Muscle layer of duodenum (tissue), 2 donors: Measurements from ENCODE around the gene TAF1D.
A peak's percentile ranks its signal among the peaks of the same experiment; 100 is the strongest.
"Not testable (repeated sequence)": the region's sequence is repeated elsewhere in the genome, so short reads cannot be mapped to it uniquely, and the experiment has no call there.

Source experiments
- H3K27ac ChIP-seq: one replicate; pipeline ENCODE4 v1.7.0; 2013; ENCODE audit warnings: mild to moderate bottlenecking, low read length
- H3K27me3 ChIP-seq: one replicate; pipeline ENCODE4 v1.7.0; 2013; ENCODE audit warnings: low read depth, mild to moderate bottlenecking, control low read depth, low read length
- H3K36me3 ChIP-seq, 2 donors: one replicate each; pipeline ENCODE4 v1.7.0; 2013; ENCODE audit warnings: low read length in 2 of 2, control low read depth in 1 of 2, mild to moderate bottlenecking in 1 of 2; ENCODE audit not compliant: insufficient read depth in 2 of 2, control insufficient read depth in 1 of 2
- H3K4me1 ChIP-seq, 2 donors: one replicate each; pipeline ENCODE4 v1.7.0; 2013; ENCODE audit warnings: low read length in 2 of 2, mild to moderate bottlenecking in 2 of 2, control low read depth in 1 of 2, moderate library complexity in 1 of 2; ENCODE audit not compliant: insufficient read depth in 2 of 2, control insufficient read depth in 1 of 2
- H3K4me3 ChIP-seq, 2 donors: one replicate each; pipeline ENCODE4 v1.7.0; 2013; ENCODE audit warnings: low read length in 2 of 2, low read depth in 1 of 2, mild to moderate bottlenecking in 1 of 2
- H3K9me3 ChIP-seq, 2 donors: one replicate each; pipeline ENCODE4 v1.7.0; 2013; ENCODE audit warnings: low read length in 2 of 2, control low read depth in 1 of 2, mild to moderate bottlenecking in 1 of 2; ENCODE audit not compliant: control insufficient read depth in 1 of 2
- donor health status: healthy.

Gene TAF1D

DNA sequence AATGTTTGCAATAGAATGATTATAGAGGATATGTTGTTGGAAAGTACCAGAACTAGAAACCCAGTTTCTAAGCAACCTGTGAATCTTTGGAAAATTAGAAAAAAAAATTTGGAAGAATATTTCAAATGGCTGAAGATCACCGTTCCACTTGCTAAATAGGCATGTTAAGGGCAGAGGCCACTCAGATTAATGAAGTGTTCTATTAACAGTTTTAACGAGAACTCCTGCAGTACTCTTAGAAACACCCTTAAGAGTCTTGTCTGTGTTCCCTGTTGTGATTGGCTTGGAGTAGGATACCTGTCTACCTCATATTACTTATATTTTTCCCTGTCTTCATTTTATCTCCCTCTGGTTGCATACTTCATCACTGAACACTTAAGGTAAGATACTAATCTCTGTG lies 4.8 kb upstream of the TAF1D start:
- Histone ChIP-seq H3K4me1 (peaks cover 0 to 4% of the 10 kb centered on the region in 2 donors), H3K36me3 (peaks cover 0 to 4% of the 10 kb centered on the region in 2 donors), H3K9me3 (no peaks in the 10 kb centered on the region), H3K27me3 (no peaks in the 10 kb centered on the region), H3K27ac (no peak overlapping the region), H3K4me3 (no peak overlapping the region)

DNA sequence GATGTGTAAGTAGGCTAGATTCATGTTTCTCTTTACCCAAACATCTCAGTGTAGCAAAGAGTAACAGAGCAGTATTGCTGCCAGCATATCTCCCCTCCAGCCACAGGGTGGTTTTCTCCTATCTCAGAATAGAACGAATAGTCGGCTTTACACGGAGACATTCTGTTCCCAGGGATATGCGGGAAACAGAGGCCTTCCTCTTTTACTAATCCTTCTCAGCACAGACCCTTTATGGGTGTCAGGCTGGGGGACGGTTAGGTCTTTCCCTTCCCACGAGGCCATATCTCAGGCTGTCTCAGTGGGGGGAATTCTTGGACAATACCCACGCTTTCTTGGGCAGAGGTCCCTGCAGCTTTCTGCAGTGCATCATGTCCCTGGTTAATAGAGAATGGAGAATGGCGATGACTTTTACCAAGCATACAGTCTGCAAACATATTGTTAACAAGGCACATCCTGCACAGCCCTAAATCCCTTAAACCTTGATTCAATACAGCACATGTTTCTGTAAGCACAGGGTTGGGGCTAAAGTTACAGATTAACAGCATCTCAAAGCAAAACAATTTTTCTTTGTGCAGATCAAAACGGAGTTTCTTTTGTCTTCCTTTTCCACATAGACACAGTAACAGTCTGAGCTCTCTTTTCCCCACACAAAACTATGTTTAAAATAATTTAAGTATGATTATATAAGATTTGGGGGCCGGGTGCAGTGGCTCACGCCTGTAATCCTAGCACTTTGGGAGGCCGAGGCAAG lies 3.9 kb upstream of the TAF1D start:
- not testable (repeated sequence) for H3K4me1 ChIP-seq, H3K27me3 ChIP-seq, H3K9me3 ChIP-seq, H3K4me3 ChIP-seq, H3K27ac ChIP-seq, H3K36me3 ChIP-seq

DNA sequence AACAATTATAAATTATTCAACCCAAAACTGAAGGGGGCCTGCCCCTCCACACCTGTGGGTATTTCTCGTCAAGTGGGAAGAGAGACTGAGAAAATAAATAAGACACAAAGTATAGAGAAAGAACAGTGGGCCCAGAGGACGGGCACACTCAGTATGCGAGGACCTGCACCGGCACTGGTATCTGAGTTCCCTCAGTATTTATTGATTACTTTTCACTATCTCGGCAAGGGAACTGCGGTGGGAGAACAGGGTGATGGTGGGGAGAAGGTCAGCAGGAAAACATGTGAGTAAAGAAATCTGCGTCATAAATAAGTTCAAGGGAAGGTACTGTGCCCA lies 3.3 kb upstream of the TAF1D start:
- H3K27ac ChIP-seq = no peak overlapping the region
- no peaks in the 10 kb centered on the region for H3K9me3 ChIP-seq
- H3K36me3 ChIP-seq = peaks cover 0 to 9% of the 10 kb centered on the region in 2 donors
- peaks cover under 1 to 11% of the 10 kb centered on the region in 2 donors for H3K4me1 ChIP-seq
- no peak overlapping the region for H3K4me3 ChIP-seq
- H3K27me3 ChIP-seq = no peaks in the 10 kb centered on the region

DNA sequence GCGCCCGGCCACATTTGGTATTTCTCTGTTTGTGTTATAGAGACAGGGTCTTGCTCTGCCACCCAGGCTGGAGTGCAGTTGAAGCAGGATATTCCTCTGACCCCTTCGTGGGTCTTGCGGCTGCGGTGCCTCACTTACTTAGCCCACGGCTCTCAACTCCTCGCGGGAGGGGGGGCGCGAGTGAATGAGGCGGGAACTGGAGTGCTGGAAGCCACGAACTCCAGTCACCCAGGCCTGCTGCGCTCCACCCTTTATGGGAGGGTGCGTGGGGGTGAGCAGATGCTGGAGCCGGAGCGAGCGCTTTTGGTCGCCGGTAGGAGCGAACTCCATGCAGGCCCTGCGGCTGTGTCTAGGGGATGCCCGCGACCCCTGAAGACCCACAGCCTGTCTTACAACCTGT lies 2.0 kb upstream of the TAF1D start:
- H3K4me1 ChIP-seq = peaks cover 9 to 24% of the 10 kb centered on the region in 2 donors
- H3K36me3 ChIP-seq = peaks cover 8 to 14% of the 10 kb centered on the region in 2 donors
- H3K27me3 ChIP-seq = no peaks in the 10 kb centered on the region
- H3K27ac ChIP-seq = no peak overlapping the region
- H3K4me3 ChIP-seq = no peak overlapping the region
- no peaks in the 10 kb centered on the region for H3K9me3 ChIP-seq

DNA sequence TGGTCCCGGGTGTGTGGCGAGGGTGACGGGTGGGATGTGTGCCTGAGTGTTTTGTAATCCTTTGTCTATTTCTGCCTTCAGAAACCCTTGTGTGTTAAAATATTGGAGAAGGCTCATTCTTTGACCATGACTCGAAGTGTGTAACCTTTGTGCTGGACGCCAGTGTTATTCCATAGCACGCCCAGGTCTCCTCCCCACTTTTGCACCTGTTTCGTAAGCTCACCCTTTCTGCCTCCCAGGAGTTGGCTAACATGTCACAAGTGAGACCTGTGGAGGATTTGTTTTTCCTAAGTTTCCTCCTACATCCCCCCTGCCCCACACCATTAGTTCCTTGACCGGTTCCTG lies 559 bp upstream of the TAF1D start:
- H3K36me3 ChIP-seq = peaks cover 22 to 28% of the 10 kb centered on the region in 2 donors
- peaks cover 12 to 29% of the 10 kb centered on the region in 2 donors for H3K4me1 ChIP-seq
- no peaks in the 10 kb centered on the region for H3K27me3 ChIP-seq
- H3K4me3 ChIP-seq = peak overlapping the region; percentile 88 to 99
- H3K9me3 ChIP-seq = no peaks in the 10 kb centered on the region
- H3K27ac ChIP-seq = peak overlapping the region; percentile 99

DNA sequence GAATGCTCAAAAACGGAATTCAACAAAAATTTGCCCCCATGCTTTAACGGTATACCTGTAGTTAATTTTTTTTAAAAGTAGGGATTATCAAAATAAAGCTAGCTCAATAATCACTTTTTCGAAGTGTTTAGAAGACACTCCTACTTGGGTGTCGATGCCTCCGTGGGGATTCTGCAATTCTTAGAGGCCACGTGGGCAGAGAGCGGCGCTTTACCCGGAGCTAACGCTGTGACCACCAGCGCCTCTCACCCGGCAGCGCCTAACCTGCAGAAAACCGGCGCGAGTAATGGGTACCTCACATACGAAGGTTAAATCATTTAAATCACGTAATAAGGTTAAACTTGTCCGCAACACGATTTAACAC lies 583 bp downstream of the TAF1D start:
- no peaks in the 10 kb centered on the region for H3K9me3 ChIP-seq
- H3K4me3 ChIP-seq = peak overlapping the region; percentile 88 to 99
- no peaks in the 10 kb centered on the region for H3K27me3 ChIP-seq
- peak overlapping the region; percentile 99 for H3K27ac ChIP-seq
- H3K36me3 ChIP-seq = peaks cover 32 to 39% of the 10 kb centered on the region in 2 donors
- peaks cover 12 to 29% of the 10 kb centered on the region in 2 donors for H3K4me1 ChIP-seq

DNA sequence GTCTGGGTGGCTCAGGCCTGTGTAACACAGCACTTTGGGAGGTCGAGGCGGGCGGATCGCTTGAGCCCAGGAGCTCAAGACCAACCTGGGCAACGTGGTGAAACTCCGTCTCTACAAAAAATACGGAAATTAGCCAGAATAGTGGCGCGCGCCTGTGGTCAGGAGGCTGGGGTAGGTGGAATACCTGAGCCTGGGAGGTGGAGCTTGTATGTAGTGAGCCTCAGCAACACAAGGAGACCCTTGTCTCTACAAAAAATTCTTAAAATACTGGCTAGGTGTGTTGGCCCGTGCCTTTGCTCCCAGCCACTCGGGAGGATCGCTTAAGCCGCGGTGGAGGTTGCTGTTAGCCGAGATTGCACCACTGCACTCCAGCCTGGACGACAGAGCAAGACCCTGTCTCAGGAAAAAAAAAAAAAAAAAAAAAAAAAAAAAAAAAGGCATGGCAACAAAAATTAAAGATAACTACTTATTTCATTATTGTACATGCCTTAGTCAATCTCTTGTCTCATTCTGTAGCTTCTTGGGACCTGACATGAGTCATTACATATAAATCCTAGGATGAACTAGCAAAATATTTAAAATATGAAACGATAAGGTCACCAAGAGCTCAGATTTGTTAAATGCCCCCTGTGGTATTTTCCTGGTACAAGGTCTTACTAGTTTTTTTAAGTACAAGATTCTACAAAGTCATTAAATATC lies 1.1 kb downstream of the TAF1D start:
- H3K27me3 ChIP-seq = no peaks in the 10 kb centered on the region
- H3K36me3 ChIP-seq = peaks cover 36 to 44% of the 10 kb centered on the region in 2 donors
- H3K27ac ChIP-seq = peak overlapping the region; percentile 99
- no peaks in the 10 kb centered on the region for H3K9me3 ChIP-seq
- peaks cover 12 to 29% of the 10 kb centered on the region in 2 donors for H3K4me1 ChIP-seq
- peak overlapping the region; percentile 88 to 99 for H3K4me3 ChIP-seq

DNA sequence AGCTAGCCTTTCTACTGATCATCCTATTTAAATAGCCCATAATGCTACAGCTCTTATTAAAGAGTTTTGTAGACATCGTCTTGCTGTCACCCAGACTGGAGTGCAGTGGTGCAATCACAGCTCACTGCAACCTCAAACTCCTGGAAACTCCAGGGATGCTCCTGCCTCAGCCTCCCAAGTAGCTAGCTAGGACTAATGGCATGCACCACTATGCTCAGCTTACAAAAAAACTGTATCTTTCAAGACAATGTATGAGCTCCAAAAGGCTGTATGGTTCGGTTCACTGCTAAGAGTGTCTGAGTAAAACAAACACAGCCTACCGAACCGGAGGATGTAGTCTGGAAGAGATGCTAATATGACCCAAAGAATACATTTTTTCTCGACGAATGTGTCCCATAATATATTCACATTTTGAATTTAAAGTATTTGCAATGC lies 2.6 kb downstream of the TAF1D start:
- Histone ChIP-seq H3K36me3 (peaks cover 47 to 59% of the 10 kb centered on the region in 2 donors), H3K4me1 (peaks cover 12 to 29% of the 10 kb centered on the region in 2 donors), H3K4me3 (peak overlapping the region; percentile 88 to 99), H3K27me3 (no peaks in the 10 kb centered on the region), H3K27ac (no peak overlapping the region), H3K9me3 (no peaks in the 10 kb centered on the region)

DNA sequence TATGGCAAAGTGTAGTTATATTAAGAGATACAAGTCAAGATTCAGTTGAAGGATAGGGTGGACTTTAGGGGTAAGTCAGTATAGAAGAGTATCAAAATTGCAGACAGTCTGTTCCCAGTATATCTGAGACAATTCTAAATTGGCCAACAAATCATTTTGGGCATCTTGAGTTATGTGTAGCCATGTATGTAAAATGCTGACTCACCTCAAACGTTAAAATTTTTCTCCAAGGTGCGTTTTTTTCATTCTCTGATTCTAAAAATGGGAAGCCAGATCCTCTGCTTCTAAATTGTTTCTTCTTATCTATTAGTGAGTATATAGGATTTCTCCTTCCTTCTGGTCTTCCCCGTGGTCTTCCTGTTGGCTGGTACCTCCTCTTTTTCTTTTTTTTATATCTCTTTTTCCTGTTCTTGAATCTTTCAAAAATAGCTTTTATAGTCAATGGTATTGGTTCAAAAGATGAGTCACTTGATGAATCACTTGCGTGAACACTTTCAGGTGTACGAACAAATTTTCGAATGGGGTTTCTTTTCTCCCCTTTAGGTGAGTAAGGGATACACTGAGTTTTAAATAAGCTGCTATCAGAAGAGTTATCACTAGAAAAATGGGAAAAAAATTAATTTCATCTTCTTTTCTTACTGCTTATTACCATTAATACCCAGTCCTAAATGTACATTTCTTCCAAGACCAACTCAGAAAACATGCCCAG lies 3.2 kb downstream of the TAF1D start:
- peaks cover 51 to 65% of the 10 kb centered on the region in 2 donors for H3K36me3 ChIP-seq
- no peaks in the 10 kb centered on the region for H3K9me3 ChIP-seq
- H3K4me1 ChIP-seq = peaks cover 12 to 29% of the 10 kb centered on the region in 2 donors
- no peak overlapping the region for H3K27ac ChIP-seq
- H3K4me3 ChIP-seq = peak overlapping the region; percentile 15 to 88
- H3K27me3 ChIP-seq = no peaks in the 10 kb centered on the region

DNA sequence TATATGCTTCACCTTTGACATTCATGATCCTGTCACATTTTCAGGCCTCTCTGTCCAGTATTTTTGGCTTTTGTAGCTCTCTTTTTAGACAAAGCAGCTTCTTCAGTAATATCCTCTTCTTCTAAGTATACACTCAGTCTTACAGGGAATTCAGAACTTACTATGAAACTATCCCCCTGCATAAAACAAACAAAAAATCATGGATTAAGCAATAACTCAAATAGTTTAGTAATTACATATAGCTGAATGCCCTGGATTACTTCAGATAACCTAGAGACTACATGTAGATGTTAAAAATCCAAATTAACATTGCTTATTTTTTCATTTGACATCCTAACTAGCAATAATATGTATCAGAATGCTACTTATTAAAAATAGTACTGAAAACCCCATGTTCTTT lies 5.2 kb downstream of the TAF1D start:
- no peak overlapping the region for H3K27ac ChIP-seq
- no peaks in the 10 kb centered on the region for H3K27me3 ChIP-seq
- peaks cover 16 to 25% of the 10 kb centered on the region in 2 donors for H3K4me1 ChIP-seq
- no peak overlapping the region for H3K4me3 ChIP-seq
- H3K36me3 ChIP-seq = peaks cover 70 to 79% of the 10 kb centered on the region in 2 donors
- H3K9me3 ChIP-seq = no peaks in the 10 kb centered on the region

DNA sequence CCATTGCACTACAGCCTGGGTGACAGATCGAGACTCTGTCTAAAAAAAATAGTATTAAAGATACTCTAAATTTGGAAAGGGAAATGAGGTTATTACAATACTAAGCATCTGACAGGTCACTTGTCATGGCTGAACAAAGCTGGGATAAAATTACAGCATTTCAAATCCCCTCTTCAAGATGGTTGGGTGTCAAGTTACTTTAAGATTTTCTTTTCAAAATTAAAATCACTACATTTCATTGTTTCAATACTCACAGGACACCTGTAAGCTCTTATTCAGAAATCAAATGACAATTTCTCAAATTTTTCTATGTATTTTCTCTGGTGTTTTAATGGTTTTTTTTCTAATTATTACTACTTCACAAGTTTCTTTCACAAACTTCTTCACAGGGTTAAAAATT lies 5.7 kb downstream of the TAF1D start:
- Histone ChIP-seq H3K9me3 (no peaks in the 10 kb centered on the region), H3K36me3 (peaks cover 75 to 79% of the 10 kb centered on the region in 2 donors)

More for the DNA sequence above, 5.7 kb downstream of the TAF1D start:
- no peak overlapping the region for H3K27ac ChIP-seq
- peaks cover 16 to 25% of the 10 kb centered on the region in 2 donors for H3K4me1 ChIP-seq
- H3K27me3 ChIP-seq = no peaks in the 10 kb centered on the region
- no peak overlapping the region for H3K4me3 ChIP-seq
